ENCODE results near the gene KIAA1755.

DNA sequence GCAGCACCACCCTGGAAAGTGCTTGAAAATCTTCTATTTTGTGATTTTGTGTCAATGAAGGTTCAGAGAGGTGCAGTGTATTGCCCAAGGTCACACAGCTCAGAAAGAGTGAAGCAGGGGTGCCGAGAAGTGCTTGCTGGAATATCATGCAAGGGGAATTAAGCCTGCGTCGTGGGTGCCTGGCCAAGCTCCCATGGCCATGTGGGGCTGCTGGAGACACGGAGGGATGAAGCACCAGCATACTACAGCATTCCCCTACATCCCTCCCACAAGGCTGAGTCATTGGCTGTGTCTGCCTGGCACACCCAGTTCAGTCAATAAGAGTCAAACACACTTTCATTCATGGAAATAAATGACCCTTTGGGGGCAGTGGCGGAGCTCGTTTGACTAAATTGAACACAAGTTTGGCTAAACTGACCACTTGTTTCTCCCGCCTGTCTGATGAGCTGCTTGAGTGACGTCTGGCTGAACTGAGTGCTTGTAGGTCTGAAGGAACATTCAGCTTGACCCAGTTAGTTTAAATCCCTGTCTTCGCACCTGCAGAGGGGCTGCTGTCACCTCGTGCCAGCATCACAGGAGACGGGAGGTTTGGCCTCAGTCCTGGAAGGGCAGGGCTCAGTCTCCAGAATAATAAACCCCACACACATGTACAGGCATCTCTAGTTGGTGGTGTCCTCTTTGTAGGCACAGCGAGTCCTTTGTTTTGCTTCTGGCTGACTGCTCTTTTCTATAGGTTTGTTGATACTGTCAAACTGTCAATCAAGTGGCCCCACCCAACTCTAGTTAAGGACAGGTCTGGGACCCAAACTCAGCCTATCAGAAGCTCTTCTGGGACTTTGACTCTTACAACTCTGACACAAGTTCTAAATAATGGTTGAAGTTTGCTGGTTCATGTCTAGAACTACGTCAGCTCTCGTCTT lies 87.0 kb downstream of the KIAA1755 start:
- TF ChIP-seq, protein P1, sequence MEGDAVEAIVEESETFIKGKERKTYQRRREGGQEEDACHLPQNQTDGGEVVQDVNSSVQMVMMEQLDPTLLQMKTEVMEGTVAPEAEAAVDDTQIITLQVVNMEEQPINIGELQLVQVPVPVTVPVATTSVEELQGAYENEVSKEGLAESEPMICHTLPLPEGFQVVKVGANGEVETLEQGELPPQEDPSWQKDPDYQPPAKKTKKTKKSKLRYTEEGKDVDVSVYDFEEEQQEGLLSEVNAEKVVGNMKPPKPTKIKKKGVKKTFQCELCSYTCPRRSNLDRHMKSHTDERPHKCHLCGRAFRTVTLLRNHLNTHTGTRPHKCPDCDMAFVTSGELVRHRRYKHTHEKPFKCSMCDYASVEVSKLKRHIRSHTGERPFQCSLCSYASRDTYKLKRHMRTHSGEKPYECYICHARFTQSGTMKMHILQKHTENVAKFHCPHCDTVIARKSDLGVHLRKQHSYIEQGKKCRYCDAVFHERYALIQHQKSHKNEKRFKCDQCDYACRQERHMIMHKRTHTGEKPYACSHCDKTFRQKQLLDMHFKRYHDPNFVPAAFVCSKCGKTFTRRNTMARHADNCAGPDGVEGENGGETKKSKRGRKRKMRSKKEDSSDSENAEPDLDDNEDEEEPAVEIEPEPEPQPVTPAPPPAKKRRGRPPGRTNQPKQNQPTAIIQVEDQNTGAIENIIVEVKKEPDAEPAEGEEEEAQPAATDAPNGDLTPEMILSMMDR (IDR thresholded peaks at IDR 0.05), result no peak
- TF ChIP-seq ZFX (IDR thresholded peaks at IDR 0.05; ENCODE audit: borderline replicate concordance), result no peak
